ENCODE measurements around the gene CCNB1IP1.

DNA sequence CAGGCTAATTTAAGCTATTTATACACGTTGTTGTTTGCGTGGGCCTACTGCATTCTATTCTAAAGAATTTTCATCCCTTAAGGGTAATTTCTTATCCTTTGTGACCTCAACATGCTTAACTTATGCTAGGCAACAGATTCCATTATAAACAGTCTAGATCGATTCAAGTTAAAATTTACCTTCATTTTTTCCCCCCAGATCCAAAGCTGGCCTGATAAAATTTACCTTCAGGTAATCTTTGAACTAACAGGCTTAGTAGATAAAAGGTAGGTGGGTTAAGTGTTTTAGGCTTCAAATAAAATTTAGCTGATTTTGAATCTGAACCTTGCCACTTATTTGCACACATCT is 389 bp upstream of the CCNB1IP1 start:
- TF ChIP-seq POLR2A (IDR thresholded peaks at IDR 0.05) (peak in 1 of 2 donors; percentile 3), CTCF (IDR thresholded peaks at IDR 0.05) (no peak), EP300 (IDR thresholded peaks at IDR 0.05) (no peak)

Data from tibial nerve (tissue), 4 donors.